SH-SY5Y (cell line): ENCODE data around the gene TMEM178B.

Source experiments
- GATA2 ChIP-seq: IDR thresholded peaks from 2 replicates; pipeline ENCODE4 v1.6.1; 2011; ENCODE audit warnings: mild to moderate bottlenecking, low read depth, low read length
- GATA3 ChIP-seq: IDR thresholded peaks from 2 replicates; pipeline ENCODE4 v1.6.1; 2011; ENCODE audit warnings: low read depth, mild to moderate bottlenecking, low read length, moderate library complexity

DNA sequence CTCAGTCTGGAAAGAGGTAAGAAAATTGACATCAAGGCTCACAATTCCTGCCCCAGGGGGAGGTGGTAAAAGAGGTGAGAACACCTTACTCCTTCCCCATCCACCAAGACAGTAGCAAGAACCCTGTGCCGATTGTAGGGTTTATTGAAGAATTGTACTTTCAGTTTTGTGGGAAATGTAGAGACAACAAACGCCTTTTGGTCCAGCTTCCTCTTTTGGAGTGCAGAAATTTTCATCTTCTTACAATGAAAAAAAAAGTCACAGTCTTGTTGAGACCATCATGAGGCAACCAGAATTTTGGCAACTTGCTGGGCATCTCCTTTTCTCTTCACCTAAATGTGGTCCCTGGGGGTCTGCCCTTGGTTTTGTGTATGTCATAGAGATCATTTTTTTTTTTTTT lies 217.7 kb downstream of the TMEM178B start:
- TF ChIP-seq GATA2: no peak
- TF ChIP-seq GATA3: no peak
